Parathyroid adenoma (tissue), 2 donors: ENCODE results near the gene SLC12A7.
"Not testable (repeated sequence)": the region's sequence is repeated elsewhere in the genome, so short reads cannot be mapped to it uniquely, and the experiment has no call there.

Experiments
- H2AFZ ChIP-seq: fragments of 300-600 bp; sonication (generic); one replicate; pipeline ENCODE4 v1.7.0; 2017; ENCODE audit warnings: antibody characterized with exemption, mild to moderate bottlenecking
- H3K27ac ChIP-seq: fragments of 300-600 bp; sonication (generic); one replicate; pipeline ENCODE4 v1.7.0; 2017
- H3K27me3 ChIP-seq: fragments of 300-600 bp; sonication (generic); one replicate; pipeline ENCODE4 v1.7.0; 2017; ENCODE audit warnings: low read length; ENCODE audit not compliant: control insufficient read depth, insufficient read depth
- H3K36me3 ChIP-seq: fragments of 300-600 bp; sonication (generic); one replicate; pipeline ENCODE4 v1.7.0; 2017; ENCODE audit warnings: low read length; ENCODE audit not compliant: control insufficient read depth, insufficient read depth
- H3K4me1 ChIP-seq: fragments of 300-600 bp; sonication (generic); one replicate; pipeline ENCODE4 v1.7.0; 2017; ENCODE audit warnings: control low read depth
- H3K4me2 ChIP-seq: fragments of 300-600 bp; sonication (generic); one replicate; pipeline ENCODE4 v1.7.0; 2017; ENCODE audit warnings: low read length
- H3K4me3 ChIP-seq: fragments of 300-600 bp; sonication (generic); one replicate; pipeline ENCODE4 v1.7.0; 2017; ENCODE audit warnings: low read depth, low read length
- H3K79me2 ChIP-seq: fragments of 300-600 bp; sonication (generic); one replicate; pipeline ENCODE4 v1.7.0; 2017; ENCODE audit warnings: control low read depth
- H3K9ac ChIP-seq: fragments of 300-600 bp; sonication (generic); one replicate; pipeline ENCODE4 v1.7.0; 2017; ENCODE audit warnings: mild to moderate bottlenecking
- H3K9me3 ChIP-seq: fragments of 300-600 bp; sonication (generic); one replicate; pipeline ENCODE4 v1.7.0; 2017; ENCODE audit warnings: low read length; ENCODE audit not compliant: control insufficient read depth
- TF ChIP-seq, protein P1 (sequence below): fragments of 300-600 bp; sonication (generic); IDR thresholded peaks from one replicate; pipeline ENCODE4 v1.7.0; 2017; ENCODE audit warnings: antibody characterized with exemption, mild to moderate bottlenecking
- donor health status: primary hyperparathyroidism.

Gene SLC12A7

GRCh38 chr5:1129711-1130055, 17.8 kb upstream of the SLC12A7 start:
- Histone ChIP-seq H3K9me3 (no peaks in the 10 kb centered on the region), H3K4me1 (no peaks in the 10 kb centered on the region), H3K27ac (no peak overlapping the region), H3K9ac (no peak overlapping the region), H3K27me3 (no peaks in the 10 kb centered on the region), H3K36me3 (no peaks in the 10 kb centered on the region), H3K4me2 (no peak overlapping the region), H2AFZ (no peak overlapping the region), H3K79me2 (no peaks in the 10 kb centered on the region), H3K4me3 (no peak overlapping the region)
- TF ChIP-seq, protein P1, sequence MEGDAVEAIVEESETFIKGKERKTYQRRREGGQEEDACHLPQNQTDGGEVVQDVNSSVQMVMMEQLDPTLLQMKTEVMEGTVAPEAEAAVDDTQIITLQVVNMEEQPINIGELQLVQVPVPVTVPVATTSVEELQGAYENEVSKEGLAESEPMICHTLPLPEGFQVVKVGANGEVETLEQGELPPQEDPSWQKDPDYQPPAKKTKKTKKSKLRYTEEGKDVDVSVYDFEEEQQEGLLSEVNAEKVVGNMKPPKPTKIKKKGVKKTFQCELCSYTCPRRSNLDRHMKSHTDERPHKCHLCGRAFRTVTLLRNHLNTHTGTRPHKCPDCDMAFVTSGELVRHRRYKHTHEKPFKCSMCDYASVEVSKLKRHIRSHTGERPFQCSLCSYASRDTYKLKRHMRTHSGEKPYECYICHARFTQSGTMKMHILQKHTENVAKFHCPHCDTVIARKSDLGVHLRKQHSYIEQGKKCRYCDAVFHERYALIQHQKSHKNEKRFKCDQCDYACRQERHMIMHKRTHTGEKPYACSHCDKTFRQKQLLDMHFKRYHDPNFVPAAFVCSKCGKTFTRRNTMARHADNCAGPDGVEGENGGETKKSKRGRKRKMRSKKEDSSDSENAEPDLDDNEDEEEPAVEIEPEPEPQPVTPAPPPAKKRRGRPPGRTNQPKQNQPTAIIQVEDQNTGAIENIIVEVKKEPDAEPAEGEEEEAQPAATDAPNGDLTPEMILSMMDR = no peak

DNA sequence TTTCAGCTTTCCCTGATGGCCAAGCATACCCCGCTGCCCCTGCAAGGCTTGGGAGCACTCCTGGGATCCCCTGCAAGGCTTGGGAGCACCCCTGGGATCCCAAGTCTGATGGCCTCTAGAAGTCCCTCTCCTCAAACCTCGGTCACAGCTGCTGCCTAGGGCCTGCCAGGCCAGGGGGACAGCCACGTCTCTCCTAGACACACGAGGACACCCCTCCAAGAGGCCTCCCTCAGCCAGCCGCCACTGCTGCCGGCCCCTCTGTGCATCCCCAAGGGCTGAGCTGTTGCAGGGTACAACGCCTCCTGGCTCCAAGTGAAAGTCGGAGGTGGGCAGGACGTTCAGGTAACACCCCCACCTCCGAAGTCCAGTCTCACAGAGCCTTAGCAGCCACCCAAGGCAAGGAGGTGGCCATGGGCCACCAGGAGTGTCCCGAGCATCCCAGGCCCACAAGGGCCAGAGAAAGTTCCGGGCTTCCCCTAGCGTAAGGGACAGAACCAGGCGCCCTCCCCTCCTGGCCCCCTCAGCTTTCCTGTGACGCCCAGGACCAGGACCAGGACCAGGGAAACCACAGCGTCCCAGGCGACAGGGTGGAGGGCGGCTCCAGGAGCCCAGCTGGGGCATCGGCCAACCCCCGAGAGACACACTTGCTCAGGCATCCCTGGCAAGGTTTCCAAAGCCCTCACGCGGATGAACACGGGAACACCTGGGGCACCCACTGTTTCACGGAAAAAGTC, 17.3 kb upstream of the SLC12A7 start:
- Histone ChIP-seq H3K9ac (no peak overlapping the region), H3K27ac (no peak overlapping the region), H3K36me3 (no peaks in the 10 kb centered on the region), H3K9me3 (no peaks in the 10 kb centered on the region), H3K27me3 (no peaks in the 10 kb centered on the region), H3K4me2 (no peak overlapping the region), H3K4me1 (no peaks in the 10 kb centered on the region), H3K4me3 (no peak overlapping the region), H3K79me2 (no peaks in the 10 kb centered on the region), H2AFZ (no peak overlapping the region)
- TF ChIP-seq, protein P1 = no peak

GRCh38 chr5:1127959-1128785, 16.3 kb upstream of the SLC12A7 start:
- no peaks in the 10 kb centered on the region for H3K27me3 ChIP-seq
- no peak overlapping the region for H3K9ac ChIP-seq
- H3K4me3 ChIP-seq = no peak overlapping the region
- H3K27ac ChIP-seq = no peak overlapping the region
- no peaks in the 10 kb centered on the region for H3K4me1 ChIP-seq
- H3K36me3 ChIP-seq = no peaks in the 10 kb centered on the region
- H3K4me2 ChIP-seq = no peak overlapping the region
- H3K79me2 ChIP-seq = no peaks in the 10 kb centered on the region
- H2AFZ ChIP-seq = no peak overlapping the region
- H3K9me3 ChIP-seq = no peaks in the 10 kb centered on the region
- TF ChIP-seq, protein P1 = no peak

DNA sequence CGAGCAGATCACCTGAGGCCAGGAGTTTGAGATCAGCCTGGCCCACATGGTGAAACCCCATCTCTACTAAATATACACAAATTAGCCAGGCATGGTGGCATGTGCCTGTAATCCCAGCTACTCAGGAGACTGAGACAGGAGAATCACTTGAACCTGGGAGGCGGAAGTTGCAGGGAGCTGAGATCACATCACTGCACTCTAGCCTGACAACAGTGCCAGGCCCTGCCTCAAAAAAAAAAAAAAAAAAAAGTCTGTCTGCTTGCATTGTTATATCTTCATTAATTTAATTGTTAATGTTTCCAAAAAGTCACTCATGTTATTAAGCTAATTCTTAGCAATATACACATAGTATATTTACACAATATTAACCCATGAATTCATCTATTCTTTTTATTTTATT, 13.8 kb upstream of the SLC12A7 start:
- H3K36me3 ChIP-seq, H3K4me3 ChIP-seq, H2AFZ ChIP-seq, H3K27me3 ChIP-seq, H3K4me1 ChIP-seq, H3K9me3 ChIP-seq, H3K79me2 ChIP-seq, H3K9ac ChIP-seq, H3K4me2 ChIP-seq, H3K27ac ChIP-seq: not testable (repeated sequence)

DNA sequence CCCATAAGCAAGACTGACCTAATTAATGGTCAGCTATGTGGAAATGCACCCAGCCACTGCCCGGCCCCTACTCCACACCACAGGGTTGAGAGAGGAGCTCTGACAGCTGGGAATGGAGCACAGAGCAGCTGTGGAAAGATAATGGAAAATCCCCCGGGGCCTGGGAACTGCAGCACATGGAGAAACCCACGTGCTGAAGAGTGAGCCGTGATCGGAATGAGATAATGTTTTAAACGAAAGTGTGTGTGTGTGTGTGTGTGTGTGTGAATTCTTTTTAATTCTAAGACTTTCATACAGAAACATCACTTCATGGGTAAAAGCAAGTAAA, 13.1 kb upstream of the SLC12A7 start:
- H3K9me3 ChIP-seq = no peaks in the 10 kb centered on the region
- no peak overlapping the region for H3K4me3 ChIP-seq
- H3K36me3 ChIP-seq = no peaks in the 10 kb centered on the region
- H3K27me3 ChIP-seq = no peaks in the 10 kb centered on the region
- no peak overlapping the region for H3K4me2 ChIP-seq
- H3K4me1 ChIP-seq = no peaks in the 10 kb centered on the region
- no peak overlapping the region for H3K27ac ChIP-seq
- no peaks in the 10 kb centered on the region for H3K79me2 ChIP-seq
- TF ChIP-seq, protein P1 = no peak
- H3K9ac ChIP-seq = no peak overlapping the region
- no peak overlapping the region for H2AFZ ChIP-seq
